T-helper 17 cell (primary cell): ENCODE measurements around the gene EIF3B. TPM values are rescaled to one million over a fixed set of nuclear protein-coding genes. Genes with fewer than 3 reads are reported as not detected.
"Not testable (repeated sequence)": the region's sequence is repeated elsewhere in the genome, so short reads cannot be mapped to it uniquely, and the experiment has no call there.

Experiments used
- ATAC-seq: fragments of 150-1000 bp; cut with Tn5 transposase; 2 replicates; pipeline ENCODE4 v1.10.0; 2021; ENCODE audit warnings: mild to moderate bottlenecking, moderate library complexity
- DNase-seq, 3 donors: peaks; one replicate each; pipeline versions ENCODE4 v3.0.0 to v3.0.0-alpha.2; 2020 to 2021
- H3K9me3 ChIP-seq: one replicate; pipeline ENCODE4 v1.7.0; 2013; ENCODE audit warnings: low read length, mild to moderate bottlenecking; ENCODE audit not compliant: control insufficient read depth, poor library complexity, severe bottlenecking
- H3K27ac Mint-ChIP-seq: one replicate; pipeline ENCODE4 v1.8.0; 2022; ENCODE audit warnings: mild to moderate bottlenecking, moderate library complexity, mixed read lengths
- H3K27me3 Mint-ChIP-seq: one replicate; pipeline ENCODE4 v1.8.0; 2022; ENCODE audit warnings: mixed read lengths
- H3K36me3 Mint-ChIP-seq: one replicate; pipeline ENCODE4 v1.8.0; 2022; ENCODE audit warnings: low read depth, mixed read lengths
- H3K4me1 Mint-ChIP-seq: one replicate; pipeline ENCODE4 v1.8.0; 2022; ENCODE audit warnings: mild to moderate bottlenecking, mixed read lengths
- H3K4me3 Mint-ChIP-seq: one replicate; pipeline ENCODE4 v1.8.0; 2022; ENCODE audit warnings: mild to moderate bottlenecking, moderate library complexity, mixed read lengths
- total RNA-seq, 4 donors: library from RNA in 2 of 4; stranded (reverse) in 2 of 4; gene quantifications; one replicate each; pipeline ENCODE4 v1.2.3 and lab custom pipeline; 2022 to 2026

The EIF3B gene
- total RNA-seq, 2 donors from 2014 or later: 139 to 176 TPM

GRCh38 chr7:2321020-2321419 lies 33.6 kb upstream of the EIF3B start:
- Mint-ChIP-seq H3K27me3 (no peaks in the 10 kb centered on the region), H3K4me1 (peaks cover 3% of the 10 kb centered on the region), H3K27ac (no peak overlapping the region), H3K36me3 (no peaks in the 10 kb centered on the region), H3K4me3 (no peak overlapping the region)
- no peak for ATAC-seq
- H3K9me3 ChIP-seq: no peaks in the 10 kb centered on the region
- DNase-seq: no peak

GRCh38 chr7:2325162-2325561 lies 29.5 kb upstream of the EIF3B start:
- ATAC-seq (no peak), DNase-seq (no peak)
- H3K4me1 Mint-ChIP-seq: no peaks in the 10 kb centered on the region
- no peak overlapping the region for H3K27ac Mint-ChIP-seq
- H3K36me3 Mint-ChIP-seq: no peaks in the 10 kb centered on the region
- no peaks in the 10 kb centered on the region for H3K9me3 ChIP-seq
- no peaks in the 10 kb centered on the region for H3K27me3 Mint-ChIP-seq
- H3K4me3 Mint-ChIP-seq: no peak overlapping the region

- DNase-seq: no peak
- Mint-ChIP-seq H3K36me3 (no peaks in the 10 kb centered on the region), H3K4me1 (no peaks in the 10 kb centered on the region), H3K4me3 (no peak overlapping the region), H3K27ac (no peak overlapping the region), H3K27me3 (no peaks in the 10 kb centered on the region)
- no peaks in the 10 kb centered on the region for H3K9me3 ChIP-seq
- ATAC-seq: no peak
Observed at GRCh38 chr7:2326951-2327350, 27.7 kb upstream of the EIF3B start.

- H3K4me3 Mint-ChIP-seq: no peak overlapping the region
- H3K4me1 Mint-ChIP-seq: no peaks in the 10 kb centered on the region
- no peak for DNase-seq
- ATAC-seq: no peak
- no peaks in the 10 kb centered on the region for H3K27me3 Mint-ChIP-seq
- no peaks in the 10 kb centered on the region for H3K9me3 ChIP-seq
- no peak overlapping the region for H3K27ac Mint-ChIP-seq
- no peaks in the 10 kb centered on the region for H3K36me3 Mint-ChIP-seq
Observed at GRCh38 chr7:2330493-2330892, 24.1 kb upstream of the EIF3B start.

- Mint-ChIP-seq H3K4me1 (no peaks in the 10 kb centered on the region), H3K36me3 (no peaks in the 10 kb centered on the region), H3K4me3 (no peak overlapping the region), H3K27me3 (no peaks in the 10 kb centered on the region), H3K27ac (no peak overlapping the region)
- ATAC-seq (no peak), DNase-seq (no peak)
- H3K9me3 ChIP-seq: no peaks in the 10 kb centered on the region
Observed at GRCh38 chr7:2331707-2332106, 22.9 kb upstream of the EIF3B start.

- not testable (repeated sequence) for H3K27me3 Mint-ChIP-seq
Observed at GRCh38 chr7:2332606-2333231, 21.9 kb upstream of the EIF3B start.

GRCh38 chr7:2336626-2337299 lies 17.9 kb upstream of the EIF3B start:
- no peak for DNase-seq
- no peaks in the 10 kb centered on the region for H3K27me3 Mint-ChIP-seq
- H3K4me3 Mint-ChIP-seq: no peak overlapping the region
- H3K36me3 Mint-ChIP-seq: no peaks in the 10 kb centered on the region
- ATAC-seq: no peak
- H3K27ac Mint-ChIP-seq: no peak overlapping the region
- H3K9me3 ChIP-seq: no peaks in the 10 kb centered on the region
- H3K4me1 Mint-ChIP-seq: no peaks in the 10 kb centered on the region

More at GRCh38 chr7:2332606-2333231, 21.9 kb upstream of the EIF3B start:
- not testable (repeated sequence) for H3K4me3 Mint-ChIP-seq, H3K36me3 Mint-ChIP-seq, H3K4me1 Mint-ChIP-seq, DNase-seq, H3K9me3 ChIP-seq, ATAC-seq
- H3K27ac Mint-ChIP-seq: peak overlapping the region; percentile 43

- H3K36me3 Mint-ChIP-seq, H3K27ac Mint-ChIP-seq, H3K27me3 Mint-ChIP-seq, H3K9me3 ChIP-seq, DNase-seq, H3K4me1 Mint-ChIP-seq: not testable (repeated sequence)
- peak overlapping the region; percentile 33 for H3K4me3 Mint-ChIP-seq
- peak; percentile 47 for ATAC-seq
Observed at GRCh38 chr7:2347351-2348063, 7.1 kb upstream of the EIF3B start.

- no peaks in the 10 kb centered on the region for H3K9me3 ChIP-seq
- ATAC-seq: no peak
Observed at GRCh38 chr7:2350055-2350454, 4.6 kb upstream of the EIF3B start.

GRCh38 chr7:2350861-2351260 lies 3.8 kb upstream of the EIF3B start:
- H3K4me3 Mint-ChIP-seq: no peak overlapping the region
- no peaks in the 10 kb centered on the region for H3K27me3 Mint-ChIP-seq
- DNase-seq: no peak
- no peaks in the 10 kb centered on the region for H3K36me3 Mint-ChIP-seq
- no peaks in the 10 kb centered on the region for H3K9me3 ChIP-seq
- H3K4me1 Mint-ChIP-seq: peaks cover 6% of the 10 kb centered on the region
- ATAC-seq: no peak
- H3K27ac Mint-ChIP-seq: no peak overlapping the region

More at GRCh38 chr7:2350055-2350454, 4.6 kb upstream of the EIF3B start:
- Mint-ChIP-seq H3K27ac (no peak overlapping the region), H3K4me3 (no peak overlapping the region), H3K27me3 (no peaks in the 10 kb centered on the region), H3K4me1 (peaks cover 6% of the 10 kb centered on the region), H3K36me3 (no peaks in the 10 kb centered on the region)
- no peak for DNase-seq

- peaks cover 15% of the 10 kb centered on the region for H3K4me1 Mint-ChIP-seq
- peak overlapping the region; percentile 100 for H3K27ac Mint-ChIP-seq
- no peak for ATAC-seq
- peaks cover 2% of the 10 kb centered on the region for H3K36me3 Mint-ChIP-seq
- no peaks in the 10 kb centered on the region for H3K9me3 ChIP-seq
- H3K27me3 Mint-ChIP-seq: no peaks in the 10 kb centered on the region
- peak overlapping the region; percentile 95 for H3K4me3 Mint-ChIP-seq
- DNase-seq: no peak
Observed at GRCh38 chr7:2353113-2353935, 1.3 kb upstream of the EIF3B start.

- H3K4me3 Mint-ChIP-seq: peak overlapping the region; percentile 95
- no peaks in the 10 kb centered on the region for H3K9me3 ChIP-seq
- H3K27ac Mint-ChIP-seq: peak overlapping the region; percentile 100
- H3K4me1 Mint-ChIP-seq: peaks cover 15% of the 10 kb centered on the region
- H3K27me3 Mint-ChIP-seq: no peaks in the 10 kb centered on the region
- H3K36me3 Mint-ChIP-seq: peaks cover 2% of the 10 kb centered on the region
- DNase-seq: peak; percentile 76 to 87 (median 86)
- peak; percentile 73 for ATAC-seq
Observed at GRCh38 chr7:2353936-2354185, 766 bp upstream of the EIF3B start.
